GM21723 (cell line): ENCODE results near the gene TSC2.

ENCODE experiments used
- ATAC-seq: cut with Tn5 transposase; IDR thresholded peaks from one replicate; pipeline ENCODE4 v1.9.1; 2021; ENCODE audit warnings: mild to moderate bottlenecking, moderate library complexity; ENCODE audit not compliant: unreplicated experiment

Gene TSC2

GRCh38 chr16:2066139-2066538 lies 18.4 kb downstream of the TSC2 start:
- no peak for ATAC-seq

GRCh38 chr16:2070576-2071453 lies 23.0 kb downstream of the TSC2 start:
- no peak for ATAC-seq

- no peak for ATAC-seq
Observed at GRCh38 chr16:2071454-2072202, 23.8 kb downstream of the TSC2 start.

- no peak for ATAC-seq
Observed at GRCh38 chr16:2072926-2073325, 25.1 kb downstream of the TSC2 start.

DNA sequence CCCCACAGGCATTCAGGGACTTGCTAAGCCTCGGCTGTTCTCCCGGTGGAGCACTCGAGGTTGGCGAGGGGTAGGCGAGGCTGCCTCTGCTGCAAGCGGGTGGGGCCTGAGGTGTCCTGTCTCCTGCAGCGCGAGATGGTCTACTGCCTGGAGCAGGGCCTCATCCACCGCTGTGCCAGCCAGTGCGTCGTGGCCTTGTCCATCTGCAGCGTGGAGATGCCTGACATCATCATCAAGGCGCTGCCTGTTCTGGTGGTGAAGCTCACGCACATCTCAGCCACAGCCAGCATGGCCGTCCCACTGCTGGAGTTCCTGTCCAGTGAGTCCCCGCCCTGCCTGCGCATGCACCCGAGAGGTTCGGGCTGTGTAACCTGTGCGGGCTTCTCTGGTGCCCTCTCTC lies 26.3 kb downstream of the TSC2 start:
- ATAC-seq, result no peak

GRCh38 chr16:2075631-2076030 lies 27.8 kb downstream of the TSC2 start:
- ATAC-seq, result no peak

- no peak for ATAC-seq
Observed at GRCh38 chr16:2076072-2076865, 28.5 kb downstream of the TSC2 start.

GRCh38 chr16:2077016-2077415 lies 29.2 kb downstream of the TSC2 start:
- no peak for ATAC-seq

- ATAC-seq, result no peak
Observed at GRCh38 chr16:2077696-2078095, 29.9 kb downstream of the TSC2 start.

- no peak for ATAC-seq
Observed at GRCh38 chr16:2078096-2078495, 30.3 kb downstream of the TSC2 start.

GRCh38 chr16:2078691-2079090 lies 30.9 kb downstream of the TSC2 start:
- ATAC-seq, result no peak

GRCh38 chr16:2079311-2079800 lies 31.6 kb downstream of the TSC2 start:
- ATAC-seq, result no peak

DNA sequence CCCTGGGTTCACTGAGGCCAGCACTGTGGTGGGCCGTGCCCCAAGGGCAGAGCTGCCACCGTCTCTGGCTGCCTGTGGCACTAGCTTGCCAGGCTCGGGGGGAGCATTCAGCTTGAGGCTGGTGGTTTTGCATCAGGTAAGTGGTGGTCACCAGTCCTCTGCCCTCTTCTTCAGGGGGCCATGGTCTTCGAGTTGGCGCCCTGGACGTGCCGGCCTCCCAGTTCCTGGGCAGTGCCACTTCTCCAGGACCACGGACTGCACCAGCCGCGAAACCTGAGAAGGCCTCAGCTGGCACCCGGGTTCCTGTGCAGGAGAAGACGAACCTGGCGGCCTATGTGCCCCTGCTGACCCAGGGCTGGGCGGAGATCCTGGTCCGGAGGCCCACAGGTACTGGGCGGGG lies 32.2 kb downstream of the TSC2 start:
- ATAC-seq, result no peak

DNA sequence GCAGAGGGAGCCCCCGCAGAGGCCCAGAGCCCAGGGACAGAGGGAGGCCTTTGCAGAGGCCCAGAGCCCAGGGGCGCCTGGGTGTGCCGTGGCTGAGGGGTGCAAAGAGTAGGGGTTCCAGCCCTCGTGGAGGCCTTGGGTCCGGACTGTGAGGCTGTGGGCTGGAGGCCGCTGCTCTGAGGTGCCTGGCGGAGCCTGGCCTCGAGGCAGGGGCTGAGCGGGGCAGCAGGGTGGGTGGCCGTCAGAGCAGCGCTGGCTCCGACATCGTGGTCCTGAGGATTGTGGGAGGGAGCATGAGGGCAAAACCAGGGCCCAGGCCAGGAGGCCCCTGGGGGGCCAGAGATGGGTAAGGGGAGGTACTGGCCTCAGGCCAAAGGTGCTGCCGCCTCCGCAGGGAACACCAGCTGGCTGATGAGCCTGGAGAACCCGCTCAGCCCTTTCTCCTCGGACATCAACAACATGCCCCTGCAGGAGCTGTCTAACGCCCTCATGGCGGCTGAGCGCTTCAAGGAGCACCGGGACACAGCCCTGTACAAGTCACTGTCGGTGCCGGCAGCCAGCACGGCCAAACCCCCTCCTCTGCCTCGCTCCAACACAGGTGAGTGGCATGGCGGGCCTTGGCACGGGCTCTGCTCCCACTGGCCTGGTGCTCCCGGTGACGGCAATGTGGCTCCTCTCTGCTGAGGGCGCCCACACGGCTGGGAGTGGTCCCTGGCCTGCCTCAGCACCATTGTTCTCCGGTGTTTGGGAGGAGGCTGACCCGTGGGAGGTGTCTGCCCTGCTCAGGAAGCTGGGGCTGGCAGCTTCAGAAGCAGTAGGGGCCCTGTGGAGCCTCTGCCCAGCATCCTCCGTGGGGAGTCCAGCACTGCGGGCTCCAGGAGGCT lies 33.7 kb downstream of the TSC2 start:
- no peak for ATAC-seq

- no peak for ATAC-seq
Observed at GRCh38 chr16:2082171-2082982, 34.6 kb downstream of the TSC2 start.

GRCh38 chr16:2082983-2083364 lies 35.2 kb downstream of the TSC2 start:
- no peak for ATAC-seq

DNA sequence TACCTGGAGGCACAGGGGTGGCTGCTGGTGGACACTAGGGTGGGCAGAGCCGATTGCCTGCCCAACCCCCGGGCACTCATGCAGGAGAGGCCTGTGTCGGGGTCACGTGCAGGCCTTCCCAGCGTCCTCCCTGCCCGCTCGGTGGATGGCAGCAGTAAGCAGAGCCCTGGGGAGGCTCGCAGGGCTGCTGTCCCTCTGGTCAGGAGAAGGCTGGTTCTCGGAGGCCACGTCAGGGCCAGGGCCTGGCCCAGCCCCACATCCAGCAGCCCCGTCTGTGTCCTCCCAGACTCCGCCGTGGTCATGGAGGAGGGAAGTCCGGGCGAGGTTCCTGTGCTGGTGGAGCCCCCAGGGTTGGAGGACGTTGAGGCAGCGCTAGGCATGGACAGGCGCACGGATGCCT lies 35.6 kb downstream of the TSC2 start:
- no peak for ATAC-seq

GRCh38 chr16:2083876-2084780 lies 36.3 kb downstream of the TSC2 start:
- no peak for ATAC-seq
